Measurements from ENCODE around the gene CARMIL1.

The CARMIL1 gene

DNA sequence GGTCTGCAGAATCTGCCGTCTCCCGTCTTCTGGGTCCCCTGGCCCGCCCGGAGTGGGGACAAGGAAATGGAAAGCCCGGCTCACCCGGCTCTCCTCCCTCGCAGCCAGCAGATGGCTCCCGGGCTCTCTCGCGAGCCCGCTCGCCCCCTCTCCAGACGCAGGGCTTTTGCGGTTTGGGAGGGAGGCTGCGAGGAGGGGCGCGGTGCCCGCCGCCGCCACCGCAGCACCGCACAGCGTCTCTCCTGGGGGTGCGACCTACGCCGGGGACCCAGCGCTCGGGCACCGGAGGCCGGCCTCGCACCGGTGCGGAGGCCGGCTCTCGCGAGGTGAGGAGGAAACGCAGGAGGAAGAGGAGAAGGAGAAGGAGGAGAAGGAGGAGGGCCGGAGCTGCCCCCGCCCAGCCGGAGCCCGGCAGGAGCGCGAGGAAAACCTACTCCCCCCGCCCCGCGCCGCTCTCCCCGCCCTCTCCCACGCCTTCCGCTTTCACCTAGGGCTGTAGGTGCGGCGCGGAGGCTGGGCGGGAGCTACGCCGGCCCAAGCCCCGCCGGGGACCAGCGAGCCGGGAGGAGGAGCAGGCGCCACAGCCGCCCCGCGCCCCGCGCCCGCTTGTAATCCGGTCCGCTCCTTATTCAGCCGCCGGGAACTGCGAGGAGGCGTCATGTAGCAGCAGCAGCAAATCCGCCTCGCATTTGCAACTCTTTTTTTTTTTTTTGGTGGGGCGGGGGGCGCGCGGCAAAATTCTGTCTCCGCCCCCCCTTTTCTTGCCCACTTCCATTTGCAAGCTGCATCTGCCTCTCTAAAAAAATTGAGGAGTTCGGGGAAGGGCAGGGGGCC lies at the start of gene CARMIL1:
Gene CARMIL1, plus strand, starts transcription at position 461 of the 834 bp plus-strand sequence. CDS start 422 bp downstream, outside the sequence.
- DNase-seq (ENCODE audit: low read depth) = peak; percentile 44

DNA sequence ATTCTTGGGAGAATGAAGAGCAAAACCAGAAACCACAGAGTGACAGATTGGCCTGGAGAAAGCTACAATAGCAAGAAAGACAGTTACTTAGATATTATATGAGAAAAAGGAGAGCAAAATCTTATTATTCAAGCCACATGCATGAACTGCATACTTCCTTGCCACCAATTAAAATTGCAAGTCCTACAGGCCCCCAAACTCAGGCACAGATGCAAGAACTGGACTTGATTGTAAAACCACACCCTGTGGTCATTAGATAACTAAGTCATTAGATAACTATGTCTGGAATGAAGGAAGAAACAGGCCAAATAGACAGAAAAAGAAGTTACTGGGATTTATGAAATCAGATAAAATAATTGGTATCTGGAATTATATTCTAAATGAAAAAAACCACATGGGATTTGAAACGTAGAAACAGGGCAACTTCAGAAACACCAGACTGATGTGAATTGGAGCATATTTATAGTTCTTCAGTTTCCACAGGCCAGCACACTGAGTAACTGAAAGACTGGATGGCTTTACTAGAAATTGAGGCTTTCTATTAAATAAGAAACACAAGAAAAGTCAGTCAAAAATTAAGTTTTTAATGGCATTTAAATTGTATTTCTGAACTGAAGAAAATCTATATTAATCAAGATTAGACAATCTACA lies 49.4 kb upstream of the CARMIL1 start:
- DNase-seq (ENCODE audit: low read depth) = no peak

DNA sequence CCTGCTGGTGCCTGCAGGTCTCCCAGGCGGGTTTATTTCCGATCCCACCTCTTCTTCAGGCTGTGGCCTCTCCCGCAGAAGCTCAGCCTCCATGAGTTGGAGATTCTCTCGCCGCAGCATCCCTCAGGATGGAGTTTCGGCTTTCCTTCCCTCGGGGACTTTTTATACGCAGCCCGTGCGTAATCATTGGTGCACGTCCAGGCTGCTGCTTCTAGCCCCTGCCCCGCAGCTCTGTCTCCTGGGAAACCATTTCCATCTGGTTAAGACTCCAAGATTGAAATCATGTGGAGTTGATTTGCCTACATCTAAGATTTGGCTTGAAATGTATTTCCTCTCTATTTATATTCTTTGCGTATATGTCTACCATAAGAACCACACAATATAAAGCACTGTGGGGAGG lies 46.7 kb upstream of the CARMIL1 start:
- DNase-seq (ENCODE audit: low read depth) = no peak

DNA sequence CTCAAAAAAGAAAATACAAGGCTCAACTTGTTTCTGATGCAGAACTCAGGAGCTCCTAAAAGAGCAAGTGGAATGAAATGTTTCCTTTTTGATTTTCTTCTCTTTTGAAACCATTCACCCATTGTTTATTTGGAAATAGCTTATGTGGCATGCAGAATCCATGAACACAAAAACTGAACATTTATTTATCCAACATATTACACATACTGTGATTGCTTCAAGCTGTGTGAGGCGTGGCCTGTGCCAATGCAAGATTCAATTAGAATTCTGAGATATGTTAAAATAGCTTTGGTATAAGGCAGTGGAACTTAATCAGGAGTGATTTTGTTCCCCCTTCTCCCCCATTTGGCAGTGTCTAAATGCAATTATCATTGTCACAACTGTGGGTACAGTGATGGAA lies 45.9 kb upstream of the CARMIL1 start:
- no peak for DNase-seq (ENCODE audit: low read depth)

DNA sequence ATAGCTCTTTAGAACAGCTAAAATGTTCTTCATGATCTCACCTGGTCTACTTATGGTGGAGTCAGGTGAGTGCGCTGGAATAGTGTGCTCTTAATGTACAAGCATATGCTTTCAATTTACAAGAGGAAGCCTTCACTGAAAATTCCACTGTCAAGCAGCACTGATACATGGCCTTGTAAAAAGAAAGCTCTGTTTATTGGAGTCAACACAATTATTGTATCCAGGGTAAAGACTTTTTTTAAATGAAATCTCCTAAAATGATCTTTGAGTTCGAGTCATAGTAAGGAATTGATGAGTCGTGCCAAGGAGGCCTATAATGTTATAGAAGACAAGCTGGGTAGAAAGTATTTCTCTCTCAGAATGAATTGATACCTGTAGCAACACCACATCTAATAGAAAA lies 41.6 kb upstream of the CARMIL1 start:
- no peak for DNase-seq (ENCODE audit: low read depth)

DNA sequence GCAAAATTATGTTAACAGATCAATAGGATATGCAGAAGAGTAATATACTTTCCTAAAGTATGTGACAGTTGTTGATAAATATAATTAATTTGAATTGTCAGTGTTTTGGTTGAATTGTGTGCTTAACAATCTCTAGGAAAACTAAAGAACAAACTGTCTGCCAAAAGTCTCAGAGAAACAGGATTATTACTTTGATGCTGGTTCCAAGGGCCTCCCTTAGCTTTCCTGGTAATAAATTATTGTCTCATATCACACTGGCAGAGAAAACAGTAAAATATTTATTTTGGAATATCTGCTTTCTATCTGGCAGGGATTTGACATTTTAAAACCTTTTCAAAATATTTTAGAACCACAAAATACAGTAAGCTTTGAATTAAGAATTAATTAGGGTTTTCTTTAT lies 40.1 kb upstream of the CARMIL1 start:
- no peak for DNase-seq (ENCODE audit: low read depth)

DNA sequence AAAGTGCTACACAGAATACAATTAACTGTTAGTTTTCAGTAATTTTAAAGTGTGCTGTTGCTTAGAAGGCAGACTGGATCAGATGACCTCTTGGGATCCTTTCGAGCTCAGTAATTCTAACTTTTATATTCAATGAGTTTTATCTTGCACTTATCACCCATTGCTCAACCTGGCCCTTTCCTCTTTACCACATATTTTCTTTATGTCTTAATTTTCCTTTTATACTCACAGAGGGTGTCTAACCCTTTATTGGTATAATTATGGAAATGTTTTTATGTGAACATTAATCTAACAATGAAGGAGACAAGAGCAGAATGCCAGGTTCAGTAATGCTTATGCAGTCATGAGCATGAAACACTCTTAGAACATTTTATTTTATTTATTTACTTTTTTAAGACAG lies 39.7 kb upstream of the CARMIL1 start:
- no peak for DNase-seq (ENCODE audit: low read depth)

DNA sequence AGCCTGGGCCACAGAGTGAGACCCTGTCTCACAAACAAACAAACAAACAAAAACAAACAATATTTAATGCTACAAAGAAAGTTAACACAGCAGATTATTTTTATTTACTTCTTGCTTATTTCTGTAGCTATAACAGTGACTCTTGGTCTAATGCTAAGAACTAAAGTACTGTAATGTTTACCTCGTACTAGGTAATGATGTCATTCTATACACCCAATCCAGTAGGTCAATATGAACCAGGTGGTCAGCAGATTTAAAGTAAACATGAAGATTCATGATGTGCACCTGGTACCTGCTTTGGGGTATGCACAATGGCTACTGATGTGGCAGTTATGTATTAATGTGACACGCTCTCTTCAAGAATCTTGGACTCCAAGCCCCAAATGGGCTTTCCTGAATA lies 36.6 kb upstream of the CARMIL1 start:
- DNase-seq (ENCODE audit: low read depth) = no peak

DNA sequence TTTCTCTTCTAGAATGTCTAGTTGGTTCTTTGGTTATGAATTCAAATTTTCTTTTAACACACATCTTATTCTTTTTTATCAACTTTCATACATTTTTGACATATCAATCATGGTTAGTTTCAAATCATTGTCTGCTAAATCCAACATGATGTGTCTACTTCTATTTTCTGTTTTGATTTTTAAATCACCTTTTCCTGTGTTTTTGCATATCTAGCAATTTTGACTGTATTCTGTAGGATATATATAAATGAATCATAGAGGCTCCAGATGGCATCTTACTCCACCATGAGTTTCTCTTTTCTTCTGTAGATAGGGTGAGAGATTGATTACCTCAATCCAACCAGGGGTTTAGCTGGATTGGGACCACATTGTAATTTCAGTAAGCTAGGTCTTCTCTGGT lies 34.3 kb upstream of the CARMIL1 start:
- DNase-seq (ENCODE audit: low read depth) = no peak

DNA sequence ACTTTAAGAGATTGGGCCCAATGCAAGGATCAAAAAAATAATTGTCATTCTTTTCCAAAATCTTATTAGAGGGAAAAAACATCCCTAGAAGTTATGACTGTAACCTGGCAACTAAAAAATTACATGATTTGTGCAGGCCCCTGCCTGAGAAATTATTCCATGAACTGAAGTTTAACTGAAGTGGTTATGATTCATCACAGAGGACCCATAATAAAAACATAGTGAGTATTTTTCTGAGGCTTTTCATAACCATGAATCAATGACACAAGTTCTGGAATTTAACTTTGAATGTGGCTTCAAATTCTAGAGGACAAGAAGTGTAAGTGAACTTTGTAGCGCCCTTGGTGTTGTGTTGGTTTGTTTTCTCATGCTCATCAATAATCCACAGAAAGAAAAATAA lies 31.1 kb upstream of the CARMIL1 start:
- no peak for DNase-seq (ENCODE audit: low read depth)

DNA sequence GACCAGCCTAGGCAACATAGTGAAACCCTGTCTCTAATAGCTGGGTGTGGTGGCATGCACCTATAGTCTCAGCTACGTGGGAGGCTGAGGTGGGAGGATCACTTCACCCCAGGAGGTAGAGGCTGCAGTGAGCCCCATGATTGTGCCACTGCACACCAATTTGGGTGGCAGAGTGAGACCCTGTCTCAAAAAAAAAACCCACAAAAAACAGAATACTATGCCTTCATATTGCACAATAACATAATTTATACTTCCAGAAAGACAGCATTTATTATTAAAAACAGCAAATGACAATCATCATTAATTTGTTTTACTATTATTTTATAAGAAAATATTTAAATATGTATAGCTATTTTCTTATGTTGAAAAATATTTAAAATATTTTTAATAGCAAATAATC lies 30.0 kb upstream of the CARMIL1 start:
- no peak for DNase-seq (ENCODE audit: low read depth)

DNA sequence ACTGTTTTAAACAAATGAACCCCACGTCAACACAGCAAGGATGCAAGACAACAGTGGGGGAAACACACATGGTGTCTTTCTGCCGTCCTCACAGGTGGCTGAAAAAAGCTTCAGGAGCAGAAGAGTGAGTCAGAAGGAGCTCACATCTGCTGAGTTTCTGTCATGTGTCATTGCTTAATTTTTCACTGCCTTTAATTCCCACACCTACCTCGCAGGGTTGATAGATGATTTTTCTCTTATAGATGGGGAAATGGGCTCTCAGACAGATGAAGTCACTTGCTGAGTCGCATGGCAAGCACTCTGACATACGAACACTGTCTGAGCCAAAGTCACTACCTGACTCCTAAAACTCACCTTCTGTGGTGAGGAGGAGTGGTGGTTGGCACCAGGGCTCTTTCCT lies 28.3 kb upstream of the CARMIL1 start:
- no peak for DNase-seq (ENCODE audit: low read depth)

DNA sequence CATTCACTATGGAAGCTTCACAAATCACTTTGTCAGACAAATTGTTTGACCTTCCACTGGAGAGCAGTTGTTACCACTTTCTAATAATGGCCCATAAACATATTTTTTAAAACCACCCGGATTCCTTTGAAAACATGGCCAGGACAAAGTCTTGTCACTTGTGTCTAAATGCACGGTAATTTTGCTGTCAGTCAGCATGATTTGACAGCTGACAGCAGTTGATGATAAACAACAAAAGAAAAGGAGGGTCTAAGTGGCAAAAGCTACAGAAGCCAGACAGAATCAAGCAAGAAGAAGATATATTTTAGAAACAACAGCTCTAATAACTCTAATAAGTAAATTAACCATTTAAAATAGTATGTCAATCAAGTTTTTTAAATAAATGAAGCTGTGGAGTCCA lies 27.7 kb upstream of the CARMIL1 start:
- no peak for DNase-seq (ENCODE audit: low read depth)

DNA sequence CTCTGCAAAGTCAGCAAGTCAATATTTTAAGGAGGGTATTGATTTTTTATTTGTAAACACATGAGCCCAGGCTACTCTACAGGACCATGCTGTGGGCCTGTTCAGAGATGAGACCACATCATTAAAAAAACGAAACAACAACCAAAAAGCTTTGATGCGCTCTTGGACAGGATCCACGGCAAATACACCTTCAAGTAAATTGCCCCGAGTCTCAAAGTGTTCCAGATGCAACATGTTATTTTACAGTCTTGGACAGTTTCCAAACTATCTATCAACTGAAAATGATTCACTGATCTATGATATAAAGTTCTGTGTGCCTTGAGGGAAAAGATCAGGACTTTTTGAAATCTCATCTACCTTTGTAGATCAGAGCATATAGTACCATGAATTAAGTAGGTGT lies 25.8 kb upstream of the CARMIL1 start:
- no peak for DNase-seq (ENCODE audit: low read depth)

DNA sequence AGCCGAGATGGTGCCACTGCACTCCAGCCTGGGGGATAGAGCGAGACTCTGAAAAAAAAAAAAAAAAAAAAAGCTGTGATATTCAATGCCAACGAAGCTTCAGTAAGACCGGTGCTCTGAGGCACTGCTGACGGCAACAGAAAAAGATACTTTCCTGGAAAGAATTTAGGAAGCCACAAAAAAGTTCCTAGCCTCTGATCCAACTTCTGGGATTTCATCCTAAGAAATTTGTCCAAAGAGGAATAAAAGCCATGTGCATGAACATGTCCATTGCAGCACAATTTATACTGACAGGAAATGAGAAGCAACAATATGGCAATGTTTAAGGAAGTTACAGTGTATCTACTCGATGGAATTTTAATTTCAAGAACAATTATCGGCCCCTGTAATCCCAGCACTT lies 24.5 kb upstream of the CARMIL1 start:
- no peak for DNase-seq (ENCODE audit: low read depth)

DNA sequence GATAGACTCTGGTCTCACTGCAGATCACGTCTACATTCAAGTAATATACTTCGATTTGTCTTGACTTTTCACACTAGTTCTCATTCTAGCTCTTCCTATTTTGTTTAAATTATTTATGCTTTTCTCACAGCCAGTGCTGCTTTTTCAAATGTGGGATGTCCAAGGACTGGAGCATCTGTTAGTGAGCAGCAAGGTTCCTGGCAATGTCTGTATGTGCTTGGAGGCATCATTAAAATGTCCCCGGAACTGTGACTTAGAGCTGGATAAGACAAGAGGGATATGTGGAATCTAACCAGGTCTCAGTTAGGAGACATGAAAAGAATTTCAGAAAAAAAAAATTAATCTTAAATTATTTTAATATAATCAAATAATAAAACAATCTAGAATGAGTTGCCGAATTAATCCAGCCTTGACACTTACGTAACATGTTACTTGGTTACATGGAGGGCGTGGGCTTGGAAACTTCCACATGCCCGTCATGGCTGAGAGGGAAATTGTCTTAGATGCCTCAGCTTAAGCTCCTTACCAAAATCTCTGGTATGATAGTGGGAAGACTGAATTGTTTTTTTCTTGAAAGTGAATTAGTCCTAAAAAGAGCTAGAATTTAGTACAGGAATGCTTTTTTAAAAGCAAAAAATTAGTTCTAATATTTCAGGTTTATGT lies 21.4 kb upstream of the CARMIL1 start:
- DNase-seq (ENCODE audit: low read depth) = no peak

DNA sequence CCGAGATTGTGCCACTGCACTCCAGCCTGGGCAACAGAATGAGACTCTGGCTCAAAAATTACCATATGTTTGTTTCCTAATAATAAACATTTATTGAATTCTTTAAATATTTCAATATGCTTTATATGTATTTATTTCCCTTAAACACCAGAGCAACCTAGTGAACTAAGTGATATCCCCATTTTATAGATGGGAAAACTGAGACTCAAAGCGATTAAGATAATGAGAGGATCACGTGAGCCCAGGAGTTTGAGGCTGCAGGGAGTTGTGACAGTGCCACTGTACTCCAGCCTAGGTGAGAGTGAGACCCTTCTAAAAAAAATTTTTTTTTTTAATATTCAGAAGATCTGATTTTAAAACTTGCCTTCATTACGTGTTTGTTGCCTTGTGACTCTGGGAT lies 19.4 kb upstream of the CARMIL1 start:
- no peak for DNase-seq (ENCODE audit: low read depth)

DNA sequence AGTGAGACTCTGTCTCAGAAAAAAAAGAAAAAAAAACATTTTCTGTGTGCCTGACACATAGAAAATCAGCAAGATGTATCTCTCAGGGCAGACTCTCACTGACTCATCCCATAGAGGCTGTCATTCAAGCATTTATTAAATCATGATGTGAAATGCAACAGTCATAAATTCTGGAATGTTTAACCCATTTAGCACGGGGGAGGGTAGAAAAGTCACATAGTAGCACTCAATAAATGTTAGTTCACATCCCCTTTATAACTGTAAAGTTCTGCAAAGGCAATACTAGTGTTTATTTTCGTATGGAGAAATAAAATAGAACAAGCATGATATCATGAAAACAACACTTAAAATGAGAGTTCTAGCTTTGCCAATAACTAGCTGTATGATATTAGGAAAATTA lies 15.5 kb upstream of the CARMIL1 start:
- no peak for DNase-seq (ENCODE audit: low read depth)

DNA sequence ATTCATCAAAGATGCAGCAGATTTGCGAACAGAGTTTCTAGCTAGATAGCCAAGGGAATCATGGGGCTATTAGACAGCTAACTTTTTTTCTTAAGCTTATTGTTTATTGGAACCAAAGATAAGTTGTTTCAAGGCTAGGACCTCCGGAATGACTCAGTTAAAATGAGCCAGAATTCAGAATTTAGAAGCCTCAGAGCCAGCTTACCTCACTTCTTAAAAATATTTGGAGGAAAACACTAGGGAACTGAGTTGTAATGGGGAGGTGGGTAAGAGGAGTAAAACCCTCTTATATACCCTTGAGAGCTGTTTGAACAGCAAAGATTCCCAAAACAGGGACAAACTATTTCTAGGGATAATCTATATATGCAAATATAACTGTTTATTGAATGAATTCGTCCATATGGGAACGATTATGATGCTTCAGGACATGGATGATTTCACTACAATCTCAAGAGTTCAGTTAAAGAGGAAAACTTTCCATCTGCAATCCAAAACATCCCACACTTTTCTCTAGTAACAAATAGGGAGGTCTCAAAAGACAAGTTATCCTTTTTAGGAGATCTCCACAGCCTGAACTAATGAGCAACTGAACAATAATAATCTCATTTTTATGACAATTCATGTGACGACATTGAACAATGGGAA lies 12.6 kb upstream of the CARMIL1 start:
- DNase-seq (ENCODE audit: low read depth) = no peak

DNA sequence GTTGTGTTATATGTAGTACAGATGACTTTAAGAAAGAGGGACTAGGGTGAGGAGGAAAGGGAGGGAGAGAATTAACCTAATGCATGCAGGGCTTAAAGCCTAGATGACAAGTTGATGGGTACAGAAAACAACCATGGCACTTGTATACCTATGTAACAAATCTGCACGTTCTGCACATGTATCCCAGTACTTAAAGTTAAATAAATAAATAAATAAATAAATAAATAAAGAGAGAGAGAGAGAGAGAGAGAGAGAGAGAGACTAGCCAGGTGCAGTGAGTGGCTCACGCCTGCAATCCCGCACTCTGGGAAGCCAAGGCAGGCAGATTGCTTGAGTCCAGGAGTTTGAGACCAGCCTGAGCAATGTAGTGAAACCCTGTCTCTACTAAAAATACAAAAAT lies 11.5 kb upstream of the CARMIL1 start:
- DNase-seq (ENCODE audit: low read depth) = no peak

DNA sequence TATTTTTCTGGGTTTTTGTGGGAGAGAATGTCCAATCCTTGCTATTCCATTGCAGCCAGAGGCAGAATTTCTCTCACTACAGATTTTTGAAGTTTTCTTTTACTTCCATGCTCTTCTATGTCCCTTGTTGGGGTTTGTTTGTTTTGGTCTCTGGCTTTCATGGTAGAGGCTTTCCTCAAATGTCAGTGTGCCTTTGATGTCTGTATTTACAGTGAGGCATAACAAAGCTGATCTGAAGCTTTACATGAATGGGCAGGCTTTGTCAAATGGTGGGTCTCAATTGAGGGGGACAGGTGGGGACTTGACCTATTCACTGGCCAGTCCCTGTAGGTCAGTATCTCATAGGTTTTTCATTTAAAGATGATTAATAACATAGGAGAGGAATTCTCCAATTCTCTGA lies 8.6 kb upstream of the CARMIL1 start:
- DNase-seq (ENCODE audit: low read depth) = no peak

DNA sequence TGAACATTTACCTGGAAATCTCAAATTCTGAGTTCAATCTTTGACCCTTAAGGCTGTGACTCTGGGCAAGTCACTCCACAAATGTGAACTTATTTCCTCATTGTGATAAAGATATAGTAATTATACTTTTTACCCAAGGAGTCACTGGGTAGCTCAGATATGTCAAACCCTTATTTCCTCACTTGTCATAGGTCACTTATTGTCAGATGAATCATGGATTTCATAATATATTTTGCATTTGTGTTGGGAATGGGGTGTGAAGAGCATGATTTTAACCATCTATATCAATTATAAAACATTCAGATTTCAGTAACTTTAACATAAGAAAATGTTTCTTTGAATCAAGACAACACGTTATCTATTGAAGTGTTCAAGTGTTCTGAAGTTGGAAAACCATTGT lies 3.7 kb upstream of the CARMIL1 start:
- DNase-seq (ENCODE audit: low read depth) = no peak

DNA sequence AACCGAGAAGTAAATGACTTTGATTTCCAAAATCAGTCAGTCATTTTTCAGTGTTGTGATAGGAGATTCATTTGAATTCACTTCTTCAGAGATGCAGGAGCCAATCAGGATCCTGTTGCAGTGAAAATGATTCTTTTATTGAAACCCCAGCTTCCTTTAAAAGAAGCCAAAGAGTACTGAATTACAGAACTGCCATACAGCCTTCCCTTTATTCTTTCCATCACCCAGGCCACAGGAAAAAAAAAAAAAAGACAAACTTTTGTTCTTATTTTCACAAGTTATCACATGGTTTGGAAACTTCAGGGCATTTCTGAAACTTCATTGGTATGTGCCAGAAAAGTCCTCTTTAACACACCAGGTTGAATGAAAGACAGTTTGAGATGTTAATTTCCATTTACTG lies 1.8 kb upstream of the CARMIL1 start:
- no peak for DNase-seq (ENCODE audit: low read depth)

All from stimulated activated CD8-positive, alpha-beta memory T cell treated with anti-CD3 and anti-CD28 coated beads, Interleukin-4, amount 100 ng/mL, for 24 hours (primary cell).